NCI-H1417 (cell line): ENCODE measurements around the gene SHISA9.
A peak's percentile ranks its signal among the peaks of the same experiment; 100 is the strongest.
"Not testable (repeated sequence)": the region's sequence is repeated elsewhere in the genome, so short reads cannot be mapped to it uniquely, and the experiment has no call there.

Source experiments
- DNase-seq, 3 experiments: peaks; one replicate each; lab custom pipeline; 2025; lab: John Stamatoyannopoulos, UW

SHISA9 gene

DNA sequence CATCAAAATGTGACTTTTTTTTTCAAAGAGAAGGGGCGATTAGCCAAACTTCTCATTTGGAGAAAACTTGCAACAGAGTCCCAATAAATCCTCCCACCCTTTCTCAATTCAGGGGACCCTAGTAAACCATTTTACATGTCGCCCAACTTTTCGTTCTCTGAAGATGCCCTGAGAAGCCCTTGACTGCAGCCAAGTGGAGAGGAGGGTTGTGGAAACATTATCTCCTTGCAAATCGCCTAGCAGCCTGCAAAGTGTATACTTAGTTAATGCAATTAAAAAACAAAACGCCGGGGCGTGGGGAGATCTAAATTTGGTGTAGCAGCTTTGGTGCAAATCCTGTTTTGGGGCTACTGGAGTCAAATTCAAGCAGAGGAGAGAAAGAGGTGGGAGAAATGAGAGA lies 1.2 kb upstream of the SHISA9 start:
- DNase-seq: peak in 1 of 3 experiments; percentile 17

DNA sequence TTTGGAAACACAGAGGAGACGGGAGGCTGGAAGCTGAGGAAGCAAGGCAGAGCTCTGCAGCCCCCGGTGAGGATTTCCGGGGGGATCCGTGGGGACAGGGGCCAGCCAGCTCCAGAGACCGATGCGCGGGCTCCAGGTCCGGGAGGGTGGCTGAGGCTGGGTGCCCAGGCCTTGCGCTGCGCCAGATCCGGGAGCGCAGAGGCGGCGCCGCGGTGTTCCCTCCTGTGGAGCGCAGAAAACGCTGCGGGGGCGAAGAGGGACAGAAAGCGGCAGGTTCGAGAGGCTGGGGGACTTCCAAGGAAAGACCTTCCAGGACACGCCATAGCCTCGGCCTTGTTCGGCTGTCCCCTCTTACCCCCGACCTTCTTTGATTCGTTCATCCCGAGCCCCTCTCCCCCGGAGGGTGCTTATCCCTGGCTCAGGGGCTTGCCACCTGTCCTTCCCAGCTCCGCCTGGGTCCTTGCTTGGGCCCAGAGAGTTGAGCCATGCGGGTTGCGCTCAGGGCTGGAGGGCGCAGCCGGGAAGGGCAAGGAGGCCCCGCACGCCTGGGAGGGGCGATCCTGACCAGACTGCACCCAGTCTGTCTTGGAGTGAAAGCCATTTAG lies 697 bp upstream of the SHISA9 start:
- no peak for DNase-seq

DNA sequence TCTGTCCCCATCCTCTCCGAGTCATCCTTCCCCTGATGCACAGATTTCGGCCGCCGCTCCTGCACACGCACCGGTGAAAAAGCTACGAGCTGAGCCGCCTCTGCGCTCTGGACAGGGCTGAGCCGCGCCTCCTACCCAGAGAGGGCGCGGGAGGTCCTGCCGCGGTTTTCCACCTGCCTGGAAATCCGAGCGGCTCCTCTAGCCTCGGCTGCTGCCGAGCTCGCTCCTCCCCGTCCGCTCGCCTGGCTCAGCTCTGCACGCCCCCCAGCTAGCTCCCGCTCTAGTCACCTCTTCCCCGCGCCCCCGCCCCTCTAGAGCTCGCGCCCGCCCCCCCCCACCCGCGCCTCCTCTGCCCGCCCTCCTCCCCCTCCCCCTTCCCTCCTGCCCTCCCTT lies 198 bp upstream of the SHISA9 start:
- DNase-seq: peak; percentile 26 to 45 (median 40)

DNA sequence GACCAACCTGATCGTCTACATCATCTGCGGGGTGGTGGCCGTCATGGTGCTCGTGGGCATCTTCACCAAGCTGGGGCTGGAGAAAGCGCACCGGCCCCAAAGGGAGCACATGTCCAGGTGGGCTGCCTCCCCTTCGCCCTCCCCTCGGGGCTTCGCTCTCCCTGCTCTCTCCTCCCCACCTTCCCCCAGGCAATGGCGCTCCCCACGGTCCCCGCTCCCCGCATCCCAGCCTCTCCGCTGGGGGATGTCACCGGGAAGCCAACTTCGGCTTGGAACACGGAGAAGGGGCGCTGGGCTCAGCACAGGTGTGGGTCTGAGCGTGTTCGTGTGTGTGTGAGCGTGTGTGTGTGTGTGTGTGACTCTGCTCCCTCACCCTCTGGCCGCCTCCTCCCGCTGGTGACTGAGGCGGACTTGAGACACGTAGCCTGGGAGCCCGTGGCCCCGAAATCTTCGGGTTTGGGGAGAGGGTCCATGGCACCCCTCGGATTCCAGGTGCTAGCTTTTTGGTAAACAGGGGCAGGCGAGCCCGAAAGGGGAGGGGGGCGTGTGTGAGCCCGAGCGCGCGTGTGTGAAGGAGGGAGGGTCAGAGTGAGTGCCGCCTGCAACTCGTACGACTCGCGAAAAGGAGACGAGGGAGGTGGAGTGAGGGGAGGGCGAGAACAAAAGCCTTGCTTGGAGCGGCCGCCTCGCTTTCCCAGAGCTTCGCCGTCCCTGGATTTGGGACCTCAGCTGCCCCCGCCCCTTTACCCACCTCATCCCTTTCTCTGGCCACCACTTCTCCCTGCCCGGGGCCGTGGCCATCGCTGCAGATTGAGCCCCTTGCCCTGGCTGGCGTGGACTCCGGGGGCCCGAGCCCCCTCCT lies 1.3 kb downstream of the SHISA9 start:
- peak in 2 of 3 experiments; percentile 47 to 50 for DNase-seq

DNA sequence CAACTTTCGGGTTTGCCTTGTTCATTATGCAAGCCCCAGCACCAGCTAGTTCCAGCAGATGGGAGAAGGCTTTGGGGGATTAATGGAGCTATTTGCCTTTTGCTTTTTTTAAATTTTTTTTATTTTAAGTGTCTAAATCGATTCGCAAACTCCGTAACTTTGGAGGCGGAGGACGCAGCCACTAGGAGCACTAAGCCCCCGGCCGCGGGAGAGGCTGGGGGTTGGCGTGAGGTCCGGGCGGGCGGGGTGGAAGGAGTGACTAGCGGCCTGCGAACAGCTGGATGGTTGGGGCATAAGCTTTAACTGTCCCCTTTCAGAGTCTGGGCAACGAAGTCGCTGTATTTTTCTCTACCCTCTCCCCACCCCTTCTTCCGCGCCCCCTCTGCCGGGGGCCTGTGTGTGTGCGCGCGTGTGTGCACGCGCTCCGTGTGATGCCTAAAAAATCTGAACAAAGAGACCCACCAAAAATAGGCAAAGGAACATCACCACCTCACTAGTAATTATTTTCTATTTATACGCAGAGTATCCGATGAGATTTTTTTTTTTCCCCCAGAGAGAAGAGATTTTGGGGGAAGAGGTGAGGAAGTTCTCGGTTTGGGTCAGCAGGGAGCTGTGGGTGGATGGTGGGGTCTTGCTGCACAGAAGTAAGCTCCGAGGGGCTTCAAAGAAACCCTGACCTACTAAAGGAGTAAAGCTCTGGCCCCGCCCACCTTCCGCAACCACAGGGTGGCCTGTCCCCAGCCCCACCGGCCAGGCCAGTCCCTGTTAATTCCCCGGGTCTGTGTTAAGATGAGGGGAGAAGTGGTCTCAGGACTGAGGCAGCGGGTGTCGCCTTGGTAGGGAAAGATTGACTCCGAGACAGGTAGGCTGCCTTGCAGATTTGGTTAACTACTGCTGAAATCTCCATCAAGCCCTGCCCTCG lies 2.3 kb downstream of the SHISA9 start:
- no peak for DNase-seq

DNA sequence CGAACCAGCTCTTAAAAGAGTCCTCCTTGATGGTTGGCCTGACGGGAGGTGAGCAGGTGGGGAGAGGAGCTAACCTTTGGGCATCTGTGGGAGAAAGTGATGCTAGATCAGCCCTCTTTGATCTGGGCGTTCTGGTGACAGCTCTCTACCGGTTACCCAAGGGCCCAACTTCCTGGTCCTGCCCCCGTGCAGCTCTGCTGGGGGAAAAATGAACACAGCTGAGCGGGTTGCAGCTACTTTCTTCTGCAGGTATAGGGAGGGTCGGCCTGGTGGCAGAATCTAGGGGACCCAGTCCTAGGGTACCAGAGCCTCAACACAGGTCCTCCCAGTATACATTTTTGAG lies 2.9 kb downstream of the SHISA9 start:
- DNase-seq: no peak

DNA sequence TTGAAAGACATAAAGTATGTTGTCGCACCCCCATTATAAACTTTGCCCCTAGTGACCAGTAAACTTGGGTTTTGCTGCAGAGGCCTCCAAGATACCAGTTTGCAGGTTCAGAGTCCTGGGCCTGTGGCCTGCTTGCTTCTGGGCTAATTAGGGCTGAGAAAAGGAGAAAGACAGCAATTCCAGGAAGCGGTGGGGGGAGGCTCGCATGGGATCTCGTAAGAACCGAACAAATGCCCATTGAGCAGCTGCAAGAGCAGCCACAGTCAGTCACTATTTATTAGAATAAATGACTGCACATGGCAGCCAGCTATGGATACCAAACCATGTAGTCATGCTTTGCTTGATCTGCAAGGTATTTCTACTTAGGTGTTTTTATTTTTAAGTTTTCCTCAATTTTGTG lies 4.9 kb downstream of the SHISA9 start:
- no peak for DNase-seq

DNA sequence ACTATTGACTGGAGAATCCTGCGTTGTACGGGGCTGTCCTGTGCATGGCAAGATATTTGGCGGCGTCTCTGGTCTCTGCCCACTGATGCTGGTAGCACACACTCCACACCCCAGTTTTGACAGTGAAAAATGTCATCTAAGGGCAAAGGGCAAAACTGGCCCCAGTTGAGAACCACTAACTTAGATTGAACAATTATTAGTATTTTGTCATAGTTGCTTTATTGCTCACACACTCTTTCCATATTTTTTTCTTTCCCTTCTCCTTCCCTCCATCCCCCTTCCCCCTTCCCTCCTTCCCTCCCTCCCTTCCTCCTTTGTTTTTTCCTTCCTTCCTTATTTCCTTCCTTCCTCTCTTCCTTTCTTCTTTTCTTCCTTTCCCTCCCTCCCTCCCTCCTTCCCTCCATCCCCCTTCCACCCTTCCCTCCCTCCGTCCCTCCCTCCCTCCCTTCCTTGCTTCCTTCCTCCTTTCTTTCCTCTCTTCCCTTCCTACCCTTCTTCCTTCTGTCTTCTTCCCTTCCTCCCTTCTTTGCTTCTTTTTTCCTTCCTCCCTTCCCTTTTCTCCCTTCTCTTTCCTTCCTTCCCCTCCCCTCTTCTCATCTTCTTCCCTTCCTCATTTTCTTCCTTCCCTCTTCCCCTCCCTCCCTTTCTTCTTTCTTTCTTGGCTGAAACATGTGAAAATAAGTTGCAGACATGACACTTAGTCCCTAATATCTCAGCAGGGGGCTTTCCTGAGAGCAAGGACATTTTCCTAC lies 5.5 kb downstream of the SHISA9 start:
- DNase-seq: no peak

DNA sequence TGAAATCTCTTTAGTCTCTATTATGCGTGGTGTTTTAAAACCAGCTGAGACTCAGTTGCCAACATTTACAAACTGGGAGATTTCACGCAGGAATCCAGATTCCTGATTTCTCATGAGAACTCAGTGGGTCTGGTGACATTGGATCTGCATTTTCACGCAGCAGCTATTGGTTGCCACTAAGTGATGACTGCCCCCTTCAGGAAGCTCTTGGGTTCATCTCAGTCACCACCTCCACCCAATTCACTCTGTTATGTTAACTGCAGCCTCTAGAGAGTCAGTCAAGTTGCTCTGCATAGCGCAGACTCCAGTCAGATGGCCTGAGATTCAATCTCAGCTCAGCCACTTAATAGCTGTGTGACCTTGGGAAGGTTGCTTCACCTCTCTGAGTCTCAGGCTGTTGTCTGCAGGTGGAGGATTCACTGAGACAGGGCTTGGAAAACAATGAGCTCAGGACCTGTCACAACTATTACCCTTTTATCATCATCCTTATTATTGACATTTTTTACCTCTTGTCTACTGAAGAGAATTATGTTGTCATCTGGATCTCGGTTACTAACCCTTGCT lies 6.4 kb downstream of the SHISA9 start:
- DNase-seq: peak in 1 of 3 experiments; percentile 13

DNA sequence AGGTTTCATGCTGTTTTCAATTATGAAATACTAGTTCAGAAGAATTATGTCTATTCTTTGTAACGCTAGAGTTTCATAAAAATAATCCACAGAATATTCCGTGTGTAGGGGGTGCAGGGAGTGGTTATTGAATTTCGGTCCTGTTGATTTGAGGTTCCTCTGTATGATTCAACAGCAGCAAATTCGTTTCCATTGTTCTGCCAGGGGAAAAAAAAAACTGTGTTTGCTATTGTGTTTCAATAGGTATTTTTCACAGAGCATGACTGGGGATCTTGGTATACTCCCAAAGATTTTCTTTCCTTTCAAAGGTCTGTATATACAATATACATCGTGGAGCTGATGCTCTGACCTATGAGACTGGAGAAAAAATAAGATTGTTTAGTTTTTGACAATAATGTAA lies 15.8 kb downstream of the SHISA9 start:
- DNase-seq: no peak

DNA sequence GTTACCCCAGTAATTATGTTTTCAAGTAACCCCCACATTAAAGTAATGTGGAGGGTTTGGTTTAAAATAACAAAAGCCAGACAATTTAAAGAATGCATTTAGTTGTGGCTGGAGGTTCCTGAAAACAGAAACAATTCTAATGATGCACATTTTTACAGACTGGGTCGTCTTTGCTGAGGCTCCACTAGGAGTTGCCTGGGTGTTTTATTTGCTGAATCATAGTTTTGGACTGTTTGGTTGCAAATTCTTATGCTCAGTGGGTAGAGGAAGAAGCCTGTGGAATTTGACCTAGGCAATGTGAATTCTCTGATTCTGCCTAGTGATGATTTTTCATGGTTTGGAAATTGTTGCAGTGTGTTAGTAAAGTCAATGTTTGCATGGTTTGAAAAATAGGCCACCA lies 16.3 kb downstream of the SHISA9 start:
- no peak for DNase-seq

DNA sequence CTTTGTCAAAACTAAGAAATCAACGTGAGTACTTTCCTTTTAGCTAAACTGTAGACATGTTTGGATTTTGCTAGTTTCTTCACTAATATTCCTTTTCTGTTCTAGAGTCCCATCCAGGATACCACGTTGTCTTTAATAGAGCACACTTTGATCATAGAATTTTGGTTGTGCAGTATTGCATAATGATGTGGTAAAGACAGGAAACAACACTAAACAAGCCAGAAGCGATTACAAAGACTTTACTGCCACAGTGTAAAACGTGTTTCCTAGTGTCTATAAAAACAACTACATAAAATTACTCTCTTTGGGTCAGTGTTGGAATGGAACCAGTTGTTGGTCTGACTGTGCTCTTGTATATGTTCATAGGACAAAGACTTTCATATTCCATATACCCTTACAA lies 19.3 kb downstream of the SHISA9 start:
- no peak for DNase-seq

DNA sequence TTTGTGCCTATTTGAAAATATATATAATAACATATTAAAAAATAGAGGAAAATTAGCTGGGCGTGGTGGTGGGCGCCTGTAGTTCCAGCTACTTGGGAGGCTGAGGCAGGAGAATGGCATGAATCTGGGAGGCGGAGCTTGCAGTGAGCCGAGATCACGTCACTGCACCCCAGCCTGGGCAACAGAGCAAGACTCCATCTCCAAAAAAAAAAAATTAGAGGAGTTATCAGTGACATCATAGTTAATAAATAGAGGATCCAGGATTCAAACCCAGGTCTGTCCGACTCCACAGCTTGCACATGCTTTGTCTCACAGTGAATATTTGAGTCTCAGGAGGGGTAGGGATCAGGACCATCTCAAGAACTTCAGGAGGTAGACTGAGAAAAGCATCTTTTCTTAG lies 22.2 kb downstream of the SHISA9 start:
- DNase-seq: not testable (repeated sequence)

DNA sequence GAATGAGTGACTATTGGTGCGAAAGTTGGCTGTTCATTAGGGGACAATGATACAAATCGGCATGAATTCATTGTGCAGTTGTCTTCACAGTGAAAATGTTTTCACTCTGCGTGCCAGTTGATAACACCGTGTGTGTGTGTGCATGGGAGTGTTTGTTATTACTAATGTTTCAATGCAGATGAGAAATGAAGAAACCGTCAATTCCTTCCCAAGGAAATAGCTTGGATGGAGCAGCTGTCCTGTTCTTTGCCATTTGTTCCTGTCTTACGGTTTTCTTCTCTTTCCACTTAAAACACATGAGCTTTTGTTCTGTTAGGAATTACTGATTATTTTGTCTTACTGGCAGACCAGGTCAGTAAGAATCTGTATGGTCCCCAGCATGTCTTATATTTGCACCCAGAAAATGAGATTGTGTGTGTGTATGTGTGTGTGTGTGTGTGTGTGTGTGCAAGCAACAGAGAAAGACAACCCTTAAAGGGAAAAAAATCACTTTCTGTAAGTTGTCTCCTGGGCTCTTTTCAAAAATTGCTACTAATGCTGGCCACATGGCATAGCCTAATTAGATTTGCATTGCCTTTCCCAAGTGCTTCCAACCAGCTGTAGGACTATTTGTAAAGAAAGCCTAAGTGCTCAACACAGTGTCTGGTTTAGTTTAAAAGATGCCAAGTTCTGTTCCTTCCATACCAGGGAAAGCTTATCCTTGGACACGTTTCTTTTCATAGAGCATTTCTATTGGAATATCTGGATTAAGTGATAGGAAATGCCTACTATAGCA lies 23.8 kb downstream of the SHISA9 start:
- no peak for DNase-seq

DNA sequence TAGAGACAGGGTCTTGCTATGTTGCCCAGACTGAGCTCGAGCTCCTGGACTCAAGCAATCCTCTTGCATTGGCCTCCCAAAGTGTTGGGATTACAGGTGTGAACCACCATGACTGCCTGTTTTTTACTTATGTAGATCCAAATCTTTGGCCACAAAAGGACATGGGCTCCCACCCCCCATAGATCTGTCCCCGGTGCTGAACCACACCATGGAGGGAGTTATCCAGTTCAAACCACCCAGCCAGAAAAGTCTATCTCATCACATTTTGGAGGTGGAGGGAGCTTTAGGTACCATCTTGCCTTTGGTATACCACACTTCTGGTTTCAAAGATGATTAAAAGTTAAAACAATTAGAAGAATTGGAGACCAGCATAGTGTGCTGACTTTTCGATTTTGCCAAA lies 26.2 kb downstream of the SHISA9 start:
- DNase-seq: no peak

DNA sequence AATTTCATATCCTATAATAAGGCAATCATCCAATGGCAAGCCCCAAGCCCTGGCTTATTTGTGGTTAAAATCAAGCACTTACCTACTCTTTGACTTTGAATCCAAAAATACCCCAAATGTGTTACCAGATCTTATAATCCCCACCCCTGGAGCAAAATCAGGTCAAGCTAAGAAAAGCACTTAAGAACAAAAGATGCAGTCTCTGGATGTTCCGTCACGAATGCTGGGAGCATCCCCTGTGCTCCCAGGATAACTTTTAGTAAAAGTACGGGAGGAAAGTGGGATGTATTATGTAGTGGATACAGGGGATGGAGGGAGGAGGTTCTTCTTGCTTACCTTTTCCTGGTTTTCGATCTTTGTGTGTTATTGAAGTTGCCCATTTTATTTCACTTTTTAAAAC lies 29.5 kb downstream of the SHISA9 start:
- DNase-seq: no peak

DNA sequence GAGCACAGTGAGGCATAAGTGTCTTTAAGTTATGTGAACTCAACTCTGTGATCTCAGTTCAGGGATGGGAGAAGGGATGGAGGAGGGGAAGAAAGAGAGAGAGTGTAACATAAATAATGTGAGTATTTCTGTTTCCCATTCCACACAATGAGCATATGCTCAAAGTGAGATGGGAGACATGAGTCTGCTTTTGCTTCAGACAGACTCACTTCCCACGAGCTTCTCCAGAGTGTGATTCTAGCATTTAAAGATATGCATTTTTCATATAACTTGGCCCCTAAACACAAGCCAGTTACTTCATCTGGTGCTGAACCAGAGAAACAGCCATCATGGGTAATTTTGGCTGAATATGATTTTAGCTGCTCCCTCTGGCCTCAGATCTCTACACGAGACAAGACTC lies 35.0 kb downstream of the SHISA9 start:
- no peak for DNase-seq

DNA sequence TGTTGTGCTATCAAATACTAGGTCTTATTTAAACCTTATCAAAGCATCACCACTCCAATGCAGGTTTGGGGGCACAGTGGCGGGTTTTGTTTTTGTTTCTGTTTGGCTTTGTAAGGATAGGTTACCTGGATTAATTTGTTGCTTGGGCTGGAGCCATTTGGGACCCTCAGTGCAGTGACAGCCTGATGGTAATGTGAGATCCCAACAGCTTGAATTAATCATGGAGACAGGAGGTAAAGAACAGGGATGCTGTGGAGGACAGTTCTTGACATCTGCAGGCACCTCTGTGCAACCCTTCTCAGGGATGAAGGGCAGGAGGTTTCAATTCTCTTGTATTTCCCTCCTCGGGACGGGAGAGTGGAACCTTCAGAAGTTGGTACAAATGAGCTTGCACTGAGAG lies 40.5 kb downstream of the SHISA9 start:
- no peak for DNase-seq

DNA sequence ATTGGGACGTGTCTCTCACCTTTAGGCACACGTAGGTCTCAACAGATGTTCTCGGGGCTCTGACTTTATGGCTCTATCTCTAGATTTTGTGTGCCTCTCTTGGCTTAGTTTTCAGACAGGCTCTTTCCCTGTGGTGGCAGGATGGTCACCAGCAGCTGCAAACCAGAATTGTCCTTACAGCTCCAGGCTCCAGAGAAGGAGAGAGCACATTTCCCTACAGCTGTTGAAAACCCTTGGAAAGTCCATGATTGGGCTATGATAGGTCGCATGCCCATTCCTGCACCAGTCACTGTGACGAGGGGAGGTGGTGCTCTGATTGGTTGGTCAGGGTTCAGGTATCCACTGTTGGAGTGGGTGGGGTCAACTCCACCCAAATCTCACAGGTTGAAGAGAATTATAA lies 41.5 kb downstream of the SHISA9 start:
- no peak for DNase-seq

DNA sequence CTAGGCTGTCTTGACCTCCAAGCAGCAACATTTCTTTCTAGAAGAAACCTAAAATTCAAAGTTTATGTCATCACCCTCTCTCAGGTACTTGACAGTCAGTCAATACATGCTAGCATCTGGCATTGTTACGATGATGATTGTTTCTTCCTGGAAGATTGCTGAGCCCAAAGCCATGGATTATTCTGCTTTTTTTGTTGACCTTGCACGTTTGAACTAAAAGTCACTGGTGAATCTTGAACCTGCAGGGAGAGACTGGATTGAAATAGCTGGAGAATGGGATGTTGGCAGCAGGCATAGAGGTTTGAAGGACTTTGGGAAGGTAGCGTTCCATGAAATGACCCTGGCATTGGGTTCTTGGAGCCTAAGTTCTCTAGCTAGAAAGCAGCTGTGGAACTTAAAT lies 42.9 kb downstream of the SHISA9 start:
- no peak for DNase-seq

DNA sequence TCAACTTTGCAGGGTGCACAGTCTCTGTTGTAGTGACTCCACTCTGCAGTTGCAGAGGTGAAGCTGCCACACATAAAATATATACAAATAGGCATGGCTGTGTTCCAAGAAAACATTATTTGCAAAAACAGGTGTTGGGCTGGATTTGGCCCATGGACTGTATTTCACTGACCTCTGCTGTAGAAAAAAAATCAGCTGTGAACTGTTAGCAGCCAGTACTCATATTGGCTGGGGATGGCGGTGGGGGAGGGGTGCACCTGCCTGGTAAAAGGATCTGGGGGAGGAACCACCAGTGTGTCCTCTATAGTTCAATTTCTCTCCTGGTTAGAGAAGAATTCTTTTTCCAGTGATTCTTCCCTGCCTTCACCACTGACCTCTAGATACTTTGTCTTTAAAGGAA lies 50.0 kb downstream of the SHISA9 start:
- DNase-seq: peak in 2 of 3 experiments; percentile 18 to 72
